ENCODE measurements around the gene NMT1.

The NMT1 gene

GRCh38 chr17:45116434-45117016 lies 55.4 kb downstream of the NMT1 start:
- Mint-ChIP-seq H3K4me3 (no peak overlapping the region), H3K27me3 (ENCODE audit: low read depth) (no peaks in the 10 kb centered on the region), H3K4me1 (no peaks in the 10 kb centered on the region), H3K9me3 (no peaks in the 10 kb centered on the region), H3K36me3 (ENCODE audit: low read depth) (peaks cover 5% of the 10 kb centered on the region), H3K27ac (peak overlapping the region in 1 of 3 experiments; percentile 43)
- TF ChIP-seq, protein P1, sequence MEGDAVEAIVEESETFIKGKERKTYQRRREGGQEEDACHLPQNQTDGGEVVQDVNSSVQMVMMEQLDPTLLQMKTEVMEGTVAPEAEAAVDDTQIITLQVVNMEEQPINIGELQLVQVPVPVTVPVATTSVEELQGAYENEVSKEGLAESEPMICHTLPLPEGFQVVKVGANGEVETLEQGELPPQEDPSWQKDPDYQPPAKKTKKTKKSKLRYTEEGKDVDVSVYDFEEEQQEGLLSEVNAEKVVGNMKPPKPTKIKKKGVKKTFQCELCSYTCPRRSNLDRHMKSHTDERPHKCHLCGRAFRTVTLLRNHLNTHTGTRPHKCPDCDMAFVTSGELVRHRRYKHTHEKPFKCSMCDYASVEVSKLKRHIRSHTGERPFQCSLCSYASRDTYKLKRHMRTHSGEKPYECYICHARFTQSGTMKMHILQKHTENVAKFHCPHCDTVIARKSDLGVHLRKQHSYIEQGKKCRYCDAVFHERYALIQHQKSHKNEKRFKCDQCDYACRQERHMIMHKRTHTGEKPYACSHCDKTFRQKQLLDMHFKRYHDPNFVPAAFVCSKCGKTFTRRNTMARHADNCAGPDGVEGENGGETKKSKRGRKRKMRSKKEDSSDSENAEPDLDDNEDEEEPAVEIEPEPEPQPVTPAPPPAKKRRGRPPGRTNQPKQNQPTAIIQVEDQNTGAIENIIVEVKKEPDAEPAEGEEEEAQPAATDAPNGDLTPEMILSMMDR (IDR thresholded peaks at IDR 0.05; ENCODE audit: unreplicated experiment in 3 of 3), result no peak

DNA sequence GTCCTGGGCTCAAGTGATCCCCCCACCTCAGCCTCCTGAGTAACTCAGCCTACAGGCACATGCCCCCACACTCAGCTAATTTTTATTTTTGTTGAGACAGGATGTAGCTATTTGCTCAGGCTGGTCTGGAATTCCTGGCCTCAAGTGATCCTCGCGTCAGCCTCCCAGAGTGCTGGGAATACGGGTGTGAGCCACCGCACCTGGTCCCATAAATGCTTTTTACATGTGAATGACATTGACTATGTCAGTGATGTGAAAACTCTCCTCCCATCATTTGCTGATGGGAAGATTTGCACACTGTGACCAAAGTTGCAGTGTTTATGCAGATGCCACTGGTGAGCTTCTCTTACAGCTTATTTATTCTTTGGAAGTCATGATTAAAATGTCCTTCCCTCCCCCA lies 56.2 kb downstream of the NMT1 start:
- Mint-ChIP-seq H3K4me3 (no peak overlapping the region), H3K4me1 (no peaks in the 10 kb centered on the region), H3K27ac (no peak overlapping the region), H3K27me3 (ENCODE audit: low read depth) (no peaks in the 10 kb centered on the region), H3K9me3 (no peaks in the 10 kb centered on the region), H3K36me3 (ENCODE audit: low read depth) (peaks cover 5% of the 10 kb centered on the region)
- TF ChIP-seq, protein P1 (IDR thresholded peaks at IDR 0.05; ENCODE audit: unreplicated experiment in 3 of 3), result no peak

DNA sequence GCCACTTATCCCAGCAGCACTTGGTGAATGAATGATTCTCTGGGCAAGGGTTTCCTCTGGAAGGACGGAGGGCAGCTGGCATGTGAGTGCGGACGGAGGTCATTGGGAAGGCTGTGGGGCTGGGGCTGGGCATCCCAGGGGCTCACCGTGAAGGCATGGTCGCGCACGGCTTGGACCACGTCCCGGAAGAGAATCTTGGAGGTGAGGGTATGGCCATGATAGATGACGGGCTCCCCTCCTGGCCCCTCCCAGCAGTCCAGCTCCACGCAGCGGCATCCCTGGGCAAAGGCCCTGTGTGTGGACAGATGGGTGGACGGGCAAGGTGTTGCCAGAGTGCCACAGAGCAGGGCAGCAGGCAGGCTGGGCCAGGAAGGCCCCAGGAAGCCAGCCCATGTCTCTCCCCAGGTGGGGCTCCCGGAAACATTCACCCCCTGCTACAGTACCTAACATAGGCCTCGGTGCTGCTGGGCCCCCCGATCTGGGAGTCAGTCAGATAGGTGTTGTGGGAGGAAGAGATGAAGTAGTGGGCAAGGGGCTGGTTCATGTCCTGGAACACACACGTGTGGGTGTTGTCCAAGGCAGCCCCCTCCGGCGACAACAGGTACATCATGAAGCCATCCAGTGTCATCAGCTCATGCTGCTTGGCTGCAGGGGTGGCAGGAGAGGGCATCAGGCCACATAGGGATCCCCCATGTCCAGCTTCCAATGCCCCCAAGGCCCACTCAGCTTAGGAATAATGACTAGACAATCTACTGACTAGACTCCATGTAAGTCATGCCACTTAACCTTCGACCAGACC lies 56.9 kb downstream of the NMT1 start:
- Mint-ChIP-seq H3K4me1 (peaks cover 2% of the 10 kb centered on the region), H3K27ac (no peak overlapping the region), H3K27me3 (ENCODE audit: low read depth) (no peaks in the 10 kb centered on the region), H3K36me3 (ENCODE audit: low read depth) (peaks cover 5% of the 10 kb centered on the region), H3K9me3 (no peaks in the 10 kb centered on the region), H3K4me3 (no peak overlapping the region)
- TF ChIP-seq, protein P1 (IDR thresholded peaks at IDR 0.05; ENCODE audit: unreplicated experiment in 3 of 3), result no peak

DNA sequence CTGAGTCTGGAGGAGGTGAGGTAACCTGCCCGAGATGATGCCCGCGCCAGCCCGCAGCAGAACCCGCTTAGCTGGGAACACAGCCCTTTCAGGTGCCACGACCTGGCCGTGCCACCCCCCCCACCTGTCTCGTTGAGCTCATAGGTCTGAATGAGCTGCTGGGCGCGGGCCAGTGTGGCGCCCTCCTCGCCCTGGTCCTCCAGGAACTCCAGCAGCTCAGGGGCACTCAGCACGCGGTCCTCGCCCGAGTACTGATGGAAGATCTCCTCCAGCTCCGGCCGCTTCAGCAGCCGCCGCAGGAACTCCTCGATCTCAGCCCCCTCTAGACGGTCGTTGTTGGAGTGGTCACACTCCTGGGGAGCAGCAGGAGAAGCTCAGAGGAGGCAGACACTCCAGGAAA lies 57.6 kb downstream of the NMT1 start:
- Mint-ChIP-seq H3K9me3 (no peaks in the 10 kb centered on the region), H3K4me1 (peaks cover 5% of the 10 kb centered on the region), H3K4me3 (no peak overlapping the region), H3K36me3 (ENCODE audit: low read depth) (peaks cover 5% of the 10 kb centered on the region), H3K27me3 (ENCODE audit: low read depth) (no peaks in the 10 kb centered on the region), H3K27ac (no peak overlapping the region)
- TF ChIP-seq, protein P1 (IDR thresholded peaks at IDR 0.05; ENCODE audit: unreplicated experiment in 3 of 3), result no peak

DNA sequence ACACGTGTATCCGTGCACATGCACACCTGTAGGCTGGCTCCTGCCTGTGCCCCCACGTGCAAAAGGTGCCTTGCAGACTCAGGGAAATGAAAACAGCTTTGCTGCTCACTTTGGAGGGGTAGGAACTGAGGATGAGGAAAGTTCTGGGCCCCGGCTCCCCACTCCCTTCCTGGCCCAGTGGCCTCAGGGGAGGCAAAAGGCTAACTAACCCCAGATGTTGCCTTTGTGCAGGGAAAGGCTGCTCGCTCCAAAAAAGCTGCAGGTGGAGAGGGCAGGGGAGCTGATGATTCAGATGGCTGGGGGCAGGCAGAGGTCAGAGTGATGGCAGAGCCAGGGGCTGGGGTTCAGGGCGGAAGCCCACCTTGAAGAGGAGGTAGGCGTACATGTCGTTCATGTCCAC lies 58.8 kb downstream of the NMT1 start:
- H3K4me1 Mint-ChIP-seq, result peaks cover 5% of the 10 kb centered on the region
- H3K4me3 Mint-ChIP-seq, result no peak overlapping the region
- peaks cover 5% of the 10 kb centered on the region for H3K36me3 Mint-ChIP-seq (ENCODE audit: low read depth)
- no peak overlapping the region for H3K27ac Mint-ChIP-seq
- H3K9me3 Mint-ChIP-seq, result no peaks in the 10 kb centered on the region
- TF ChIP-seq, protein P1 (IDR thresholded peaks at IDR 0.05; ENCODE audit: unreplicated experiment in 3 of 3), result no peak
- H3K27me3 Mint-ChIP-seq (ENCODE audit: low read depth), result no peaks in the 10 kb centered on the region

DNA sequence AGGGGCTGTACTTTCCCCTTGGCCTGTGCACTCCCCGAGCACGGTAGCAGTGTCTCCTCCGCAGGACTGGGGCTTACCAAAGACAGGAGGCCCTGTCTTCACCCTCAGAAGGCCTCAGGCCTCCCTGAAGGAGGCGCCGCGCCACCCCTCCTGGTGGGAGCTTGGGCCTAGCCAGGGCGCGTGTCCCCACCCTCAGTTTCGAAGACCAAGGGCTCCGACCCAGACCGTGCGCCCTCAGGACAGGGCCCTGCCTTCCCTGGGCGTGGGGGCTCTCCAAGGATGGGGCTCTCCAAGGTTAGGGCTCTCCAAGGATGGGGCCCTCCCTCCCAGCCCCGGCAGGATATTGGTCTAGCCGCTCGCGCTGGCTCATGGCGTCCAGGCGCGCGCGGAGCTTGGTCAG lies 59.4 kb downstream of the NMT1 start:
- Mint-ChIP-seq H3K27ac (no peak overlapping the region), H3K36me3 (ENCODE audit: low read depth) (peaks cover 5% of the 10 kb centered on the region), H3K9me3 (no peaks in the 10 kb centered on the region), H3K27me3 (ENCODE audit: low read depth) (no peaks in the 10 kb centered on the region), H3K4me3 (no peak overlapping the region), H3K4me1 (peaks cover 5% of the 10 kb centered on the region)
- TF ChIP-seq, protein P1 (IDR thresholded peaks at IDR 0.05; ENCODE audit: unreplicated experiment in 3 of 3), result no peak

All from nephron (organoid).